HG03060 (cell line): ENCODE measurements around the gene UGT8.
A peak's percentile ranks its signal among the peaks of the same experiment; 100 is the strongest.

Experiments
- ATAC-seq: cut with Tn5 transposase; IDR thresholded peaks from one replicate; pipeline ENCODE4 v1.9.1; 2021; ENCODE audit warnings: low read depth, moderate number of reproducible peaks; ENCODE audit not compliant: unreplicated experiment

The UGT8 gene

GRCh38 chr4:114677346-114677979, 78.9 kb downstream of the UGT8 start:
- ATAC-seq = no peak

- ATAC-seq = no peak
These were observed 85.9 kb downstream of the UGT8 start for GRCh38 chr4:114684462-114684861.

- no peak for ATAC-seq
These were observed 89.5 kb downstream of the UGT8 start for GRCh38 chr4:114688059-114688458.

- ATAC-seq = no peak
These were observed 92.0 kb downstream of the UGT8 start for GRCh38 chr4:114690571-114690970.

- peak; percentile 66 for ATAC-seq
These were observed 93.3 kb downstream of the UGT8 start for GRCh38 chr4:114691865-114692264.

- no peak for ATAC-seq
These were observed 94.4 kb downstream of the UGT8 start for GRCh38 chr4:114692958-114693357.

- no peak for ATAC-seq
These were observed 96.2 kb downstream of the UGT8 start for GRCh38 chr4:114694770-114695169.

- ATAC-seq = no peak
These were observed 99.6 kb downstream of the UGT8 start for GRCh38 chr4:114698231-114698630.

- no peak for ATAC-seq
These were observed 102.9 kb downstream of the UGT8 start for GRCh38 chr4:114701491-114701890.

- ATAC-seq = no peak
These were observed 118.8 kb downstream of the UGT8 start for GRCh38 chr4:114717432-114717831.

- ATAC-seq = no peak
These were observed 126.5 kb downstream of the UGT8 start for GRCh38 chr4:114725066-114725465.

- no peak for ATAC-seq
These were observed 128.9 kb downstream of the UGT8 start for GRCh38 chr4:114727461-114727860.
